CD4-positive, alpha-beta T cell (primary cell): Measurements from ENCODE around the gene PSENEN. TPM values are rescaled to one million over a fixed set of nuclear protein-coding genes. Genes with fewer than 3 reads are reported as not detected.

Experiments used
- ATAC-seq: fragments of 200-7000 bp; cut with Tn5 transposase; one replicate; pipeline ENCODE4 v1.10.0; 2022; ENCODE audit warnings: mild to moderate bottlenecking; ENCODE audit not compliant: poor library complexity
- CTCF ChIA-PET: fragments of 350-600 bp; sonication (Branson Sonifier 250); formaldehyde crosslinking; loops from one replicate; lab custom pipeline; 2021; ENCODE audit warnings: antibody characterized with exemption, inconsistent platforms; lab: Charles Lee
- POLR2A ChIA-PET: fragments of 350-600 bp; sonication (Branson Sonifier 250); formaldehyde crosslinking; loops from one replicate; lab custom pipeline; 2021; ENCODE audit warnings: antibody characterized with exemption, inconsistent platforms; lab: Charles Lee
- DNase-seq, 14 experiments: peaks; one replicate each; pipeline ENCODE4 v3.0.0-alpha.2; 2013 to 2020; ENCODE audit warnings: mixed read lengths in 2 of 14
- H3K27ac ChIP-seq, 2 donors: one replicate each; pipeline versions ENCODE4 v1.5.1 to v1.7.0; 2013; ENCODE audit warnings: low read length in 2 of 2, low read depth in 1 of 2, mild to moderate bottlenecking in 1 of 2
- H3K27me3 ChIP-seq, 2 experiments: 1 replicate in 1 of 2; 2 replicates in 1 of 2; pipeline versions ENCODE4 v1.6.1 to v1.7.0; 2013; ENCODE audit warnings: low read length in 2 of 2, control low read depth in 1 of 2, mild to moderate bottlenecking in 1 of 2, moderate library complexity in 1 of 2; ENCODE audit not compliant: insufficient read depth in 2 of 2, control insufficient read depth in 1 of 2
- H3K36me3 ChIP-seq: one replicate; pipeline ENCODE4 v1.6.1; 2013; ENCODE audit warnings: low read length, control low read depth; ENCODE audit not compliant: insufficient read depth
- H3K4me1 ChIP-seq: one replicate; pipeline ENCODE4 v1.6.1; 2013; ENCODE audit warnings: low read length, control low read depth; ENCODE audit not compliant: insufficient read depth
- H3K4me3 ChIP-seq: one replicate; pipeline ENCODE4 v1.5.1; 2013; ENCODE audit warnings: mild to moderate bottlenecking, low read length, moderate library complexity
- H3K9me3 ChIP-seq, 2 experiments: 1 replicate in 1 of 2; 2 replicates in 1 of 2; pipeline versions ENCODE4 v1.6.1 to v1.7.0; 2013; ENCODE audit warnings: low read length in 2 of 2, mild to moderate bottlenecking in 2 of 2, control low read depth in 1 of 2, moderate library complexity in 1 of 2; ENCODE audit not compliant: control insufficient read depth in 1 of 2, insufficient read depth in 1 of 2
- H3K27ac Mint-ChIP-seq: one replicate; pipeline ENCODE4 v1.8.0; 2020; ENCODE audit warnings: mixed read lengths
- H3K27me3 Mint-ChIP-seq: one replicate; pipeline ENCODE4 v1.8.0; 2021; ENCODE audit warnings: mixed read lengths
- H3K36me3 Mint-ChIP-seq: one replicate; pipeline ENCODE4 v1.8.0; 2021; ENCODE audit warnings: low read depth, mixed read lengths
- H3K4me1 Mint-ChIP-seq: one replicate; pipeline ENCODE4 v1.8.0; 2021; ENCODE audit warnings: low read depth, mixed read lengths
- H3K4me3 Mint-ChIP-seq: one replicate; pipeline ENCODE4 v1.8.0; 2020; ENCODE audit warnings: mild to moderate bottlenecking, mixed read lengths
- H3K9me3 Mint-ChIP-seq: one replicate; pipeline ENCODE4 v1.8.0; 2020; ENCODE audit warnings: mixed read lengths
- intact Hi-C, 2 experiments: fragments of 100-400 bp; cut with DNase I in 1 of 2; cut with micrococcal nuclease in 1 of 2; formaldehyde crosslinking; loops; one replicate each; pipeline versions ENCODE4 v1.15.1 to v1.9.0; 2023 to 2025; cut with DNase I, micrococcal nuclease
- total RNA-seq, 174 experiments: library from RNA in 2 of 174; stranded (reverse) in 2 of 174; gene quantifications; one replicate each; pipeline ENCODE4 v1.2.3 and lab custom pipeline; 2021 to 2026
- TF ChIP-seq, protein P1 (sequence below): fragments of 200-600 bp; IDR thresholded peaks from one replicate; pipeline ENCODE4 v1.8.0; 2022; ENCODE audit warnings: antibody characterized with exemption, mild to moderate bottlenecking

PSENEN gene
- total RNA-seq, 2 experiments from 2014 or later: 7.3 to 9.4 TPM

GRCh38 chr19:35739275-35740107 is 6.0 kb upstream of the PSENEN start:
- Histone ChIP-seq H3K4me3 (peak overlapping the region; percentile 91), H3K27ac (peak overlapping the region in 1 of 2 donors; percentile 27), H3K36me3 (peaks cover 44% of the 10 kb centered on the region), H3K27me3 (no peaks in the 10 kb centered on the region), H3K4me1 (peaks cover 64% of the 10 kb centered on the region), H3K9me3 (no peaks in the 10 kb centered on the region)
- CTCF ChIA-PET: no interaction called here
- DNase-seq: no peak
- Mint-ChIP-seq H3K4me3 (peak overlapping the region; percentile 99), H3K27me3 (no peaks in the 10 kb centered on the region), H3K27ac (peak overlapping the region; percentile 27), H3K4me1 (peaks cover 51% of the 10 kb centered on the region), H3K36me3 (peaks cover 58% of the 10 kb centered on the region), H3K9me3 (no peaks in the 10 kb centered on the region)
- intact Hi-C loops: loop anchor here (1.0 to 10.0 kb wide), 3 partner anchors 22 to 375 kb away; partner anchors contain the start of genes COX6B1 (in 1 of the 2), OVOL3 (in 1 of the 2), POLR2I (in 1 of the 2) and TBCB (in 1 of the 2)
- POLR2A ChIA-PET: interaction anchor here (0.9 to 2.4 kb wide), 7 partner anchors 9 to 164 kb away, joined by 3 to 20 read pairs (median 5); partner anchors contain the start of genes KMT2B and LIN37
- TF ChIP-seq, protein P1, sequence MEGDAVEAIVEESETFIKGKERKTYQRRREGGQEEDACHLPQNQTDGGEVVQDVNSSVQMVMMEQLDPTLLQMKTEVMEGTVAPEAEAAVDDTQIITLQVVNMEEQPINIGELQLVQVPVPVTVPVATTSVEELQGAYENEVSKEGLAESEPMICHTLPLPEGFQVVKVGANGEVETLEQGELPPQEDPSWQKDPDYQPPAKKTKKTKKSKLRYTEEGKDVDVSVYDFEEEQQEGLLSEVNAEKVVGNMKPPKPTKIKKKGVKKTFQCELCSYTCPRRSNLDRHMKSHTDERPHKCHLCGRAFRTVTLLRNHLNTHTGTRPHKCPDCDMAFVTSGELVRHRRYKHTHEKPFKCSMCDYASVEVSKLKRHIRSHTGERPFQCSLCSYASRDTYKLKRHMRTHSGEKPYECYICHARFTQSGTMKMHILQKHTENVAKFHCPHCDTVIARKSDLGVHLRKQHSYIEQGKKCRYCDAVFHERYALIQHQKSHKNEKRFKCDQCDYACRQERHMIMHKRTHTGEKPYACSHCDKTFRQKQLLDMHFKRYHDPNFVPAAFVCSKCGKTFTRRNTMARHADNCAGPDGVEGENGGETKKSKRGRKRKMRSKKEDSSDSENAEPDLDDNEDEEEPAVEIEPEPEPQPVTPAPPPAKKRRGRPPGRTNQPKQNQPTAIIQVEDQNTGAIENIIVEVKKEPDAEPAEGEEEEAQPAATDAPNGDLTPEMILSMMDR: no peak
- ATAC-seq: no peak

- no peaks in the 10 kb centered on the region for H3K9me3 ChIP-seq
- intact Hi-C loops: loop anchor here (1.0 to 10.0 kb wide), 3 partner anchors 23 to 375 kb away; partner anchors contain the start of genes COX6B1 (in 1 of the 2), OVOL3 (in 1 of the 2), POLR2I (in 1 of the 2) and TBCB (in 1 of the 2)
- peaks cover 46% of the 10 kb centered on the region for H3K4me1 Mint-ChIP-seq
- POLR2A ChIA-PET: interaction anchor here (0.7 to 2.4 kb wide), 11 partner anchors 8 to 163 kb away, joined by 3 to 20 read pairs (median 5); partner anchors contain the start of genes COX6B1, KMT2B, LIN37 and PROSER3
- CTCF ChIA-PET: interaction anchor here (0.6 to 0.7 kb wide), 2 partner anchors 33 to 577 kb away, joined by 4 read pairs; no protein-coding TSS in a partner anchor
- TF ChIP-seq, protein P1: no peak
- peaks cover 58% of the 10 kb centered on the region for H3K36me3 Mint-ChIP-seq
- no peaks in the 10 kb centered on the region for H3K27me3 Mint-ChIP-seq
- H3K9me3 Mint-ChIP-seq: no peaks in the 10 kb centered on the region
- H3K36me3 ChIP-seq: peaks cover 39% of the 10 kb centered on the region
- no peaks in the 10 kb centered on the region for H3K27me3 ChIP-seq
- peak overlapping the region; percentile 99 for H3K4me3 Mint-ChIP-seq
- peak overlapping the region in 1 of 2 donors; percentile 27 for H3K27ac ChIP-seq
- peak; percentile 4 for ATAC-seq
- H3K27ac Mint-ChIP-seq: no peak overlapping the region
- DNase-seq: no peak
- peaks cover 67% of the 10 kb centered on the region for H3K4me1 ChIP-seq
- peak overlapping the region; percentile 91 for H3K4me3 ChIP-seq
These were observed 5.4 kb upstream of the PSENEN start for GRCh38 chr19:35740108-35740422.

DNA sequence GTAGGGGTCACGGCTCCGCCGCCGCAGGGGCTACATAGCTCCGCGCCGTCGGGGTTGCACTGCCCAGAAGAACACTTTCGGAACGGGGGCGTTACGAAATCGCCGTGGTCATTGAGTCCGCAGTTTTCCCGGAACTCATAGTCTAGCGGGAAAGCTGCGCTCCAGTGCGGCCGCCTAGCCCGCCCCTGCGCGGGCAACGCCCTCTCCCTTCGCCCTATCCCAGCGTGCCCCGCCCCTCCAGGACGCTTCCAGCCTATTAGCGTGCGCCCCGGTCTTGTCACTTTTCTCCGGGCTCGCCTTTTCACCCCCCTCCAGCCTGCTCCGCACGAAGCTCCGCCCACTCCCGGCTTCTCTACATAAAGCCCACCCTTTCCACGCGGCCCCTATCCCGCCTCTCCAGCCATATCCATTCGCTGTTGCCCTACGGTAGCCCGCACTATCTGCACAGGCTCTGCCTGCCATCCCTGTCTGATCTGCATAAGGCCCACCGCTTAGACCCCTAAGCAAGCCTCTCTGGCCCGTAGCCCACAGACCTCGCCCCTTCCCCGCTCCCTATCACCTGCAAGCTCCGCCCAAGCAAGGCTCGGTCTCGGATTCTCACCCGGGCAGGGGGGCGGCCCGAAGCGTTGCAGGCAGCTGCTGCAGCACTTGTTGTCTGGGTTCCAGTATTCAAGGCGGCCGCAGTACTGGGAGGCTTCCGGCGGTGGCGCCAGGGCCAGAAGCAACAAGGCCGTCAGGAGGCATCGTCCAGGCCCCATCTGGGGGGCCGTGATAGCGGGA is 4.8 kb upstream of the PSENEN start:
- ChIA-PET CTCF (interaction anchor here (0.6 to 0.7 kb wide), 2 partner anchors 34 to 578 kb away, joined by 4 read pairs; no protein-coding TSS in a partner anchor), POLR2A (interaction anchor here (0.6 to 2.4 kb wide), 14 partner anchors 8 to 190 kb away, joined by 3 to 20 read pairs (median 4); partner anchors contain the start of genes COX6B1, HSPB6, KMT2B and LIN37)
- Histone ChIP-seq H3K9me3 (no peaks in the 10 kb centered on the region), H3K4me1 (peaks cover 68% of the 10 kb centered on the region), H3K27ac (peak overlapping the region; percentile 62 to 72), H3K4me3 (peak overlapping the region; percentile 91), H3K27me3 (no peaks in the 10 kb centered on the region), H3K36me3 (peaks cover 34% of the 10 kb centered on the region)
- no peaks in the 10 kb centered on the region for H3K27me3 Mint-ChIP-seq
- TF ChIP-seq, protein P1: no peak
- peaks cover 52% of the 10 kb centered on the region for H3K4me1 Mint-ChIP-seq
- DNase-seq (peak; percentile 88 to 97 (median 94)), ATAC-seq (peak; percentile 60)
- no peaks in the 10 kb centered on the region for H3K9me3 Mint-ChIP-seq
- H3K4me3 Mint-ChIP-seq: peak overlapping the region; percentile 99
- intact Hi-C loops: loop anchor here (1.0 to 10.0 kb wide), 3 partner anchors 23 to 374 kb away; partner anchors contain the start of genes COX6B1 (in 1 of the 2), OVOL3 (in 1 of the 2), POLR2I (in 1 of the 2) and TBCB (in 1 of the 2)
- peaks cover 58% of the 10 kb centered on the region for H3K36me3 Mint-ChIP-seq
- peak overlapping the region; percentile 98 for H3K27ac Mint-ChIP-seq
